Measurements from ENCODE around the gene ARSA.
"Not testable (repeated sequence)": the region's sequence is repeated elsewhere in the genome, so short reads cannot be mapped to it uniquely, and the experiment has no call there.

Gene ARSA

DNA sequence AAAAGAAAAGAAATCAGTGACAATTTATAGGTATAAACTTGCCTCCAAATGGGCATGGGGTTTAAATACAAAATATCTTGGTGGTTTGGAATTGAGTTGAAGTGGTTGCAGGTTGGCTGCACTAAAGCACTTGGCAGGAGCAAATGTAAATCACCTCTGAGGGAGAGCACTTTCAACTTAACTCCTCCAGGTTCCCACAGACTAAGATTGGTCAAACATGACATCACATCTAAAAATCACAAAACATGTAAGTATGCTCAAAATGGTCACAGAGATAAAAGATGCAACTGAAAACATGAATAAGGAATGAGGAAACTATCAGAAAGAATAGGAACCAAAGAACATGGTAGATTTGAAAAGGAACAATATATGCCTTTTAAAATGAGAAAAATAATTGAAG is 32.4 kb upstream of the ARSA start:
- Histone ChIP-seq H3K9me3 (no peaks in the 10 kb centered on the region), H3K36me3 (no peaks in the 10 kb centered on the region), H3K27ac (no peak overlapping the region), H3K4me1 (ENCODE audit: control insufficient read depth in 1 of 2, insufficient read depth in 1 of 2, low read depth in 1 of 2, low read length in 1 of 2) (no peaks in the 10 kb centered on the region), H3K4me3 (ENCODE audit: low read depth in 1 of 2, low read length in 1 of 2) (no peak overlapping the region), H3K27me3 (peaks cover 3% of the 10 kb centered on the region)
- TF ChIP-seq, protein P1, sequence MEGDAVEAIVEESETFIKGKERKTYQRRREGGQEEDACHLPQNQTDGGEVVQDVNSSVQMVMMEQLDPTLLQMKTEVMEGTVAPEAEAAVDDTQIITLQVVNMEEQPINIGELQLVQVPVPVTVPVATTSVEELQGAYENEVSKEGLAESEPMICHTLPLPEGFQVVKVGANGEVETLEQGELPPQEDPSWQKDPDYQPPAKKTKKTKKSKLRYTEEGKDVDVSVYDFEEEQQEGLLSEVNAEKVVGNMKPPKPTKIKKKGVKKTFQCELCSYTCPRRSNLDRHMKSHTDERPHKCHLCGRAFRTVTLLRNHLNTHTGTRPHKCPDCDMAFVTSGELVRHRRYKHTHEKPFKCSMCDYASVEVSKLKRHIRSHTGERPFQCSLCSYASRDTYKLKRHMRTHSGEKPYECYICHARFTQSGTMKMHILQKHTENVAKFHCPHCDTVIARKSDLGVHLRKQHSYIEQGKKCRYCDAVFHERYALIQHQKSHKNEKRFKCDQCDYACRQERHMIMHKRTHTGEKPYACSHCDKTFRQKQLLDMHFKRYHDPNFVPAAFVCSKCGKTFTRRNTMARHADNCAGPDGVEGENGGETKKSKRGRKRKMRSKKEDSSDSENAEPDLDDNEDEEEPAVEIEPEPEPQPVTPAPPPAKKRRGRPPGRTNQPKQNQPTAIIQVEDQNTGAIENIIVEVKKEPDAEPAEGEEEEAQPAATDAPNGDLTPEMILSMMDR (IDR thresholded peaks at IDR 0.05), result no peak

DNA sequence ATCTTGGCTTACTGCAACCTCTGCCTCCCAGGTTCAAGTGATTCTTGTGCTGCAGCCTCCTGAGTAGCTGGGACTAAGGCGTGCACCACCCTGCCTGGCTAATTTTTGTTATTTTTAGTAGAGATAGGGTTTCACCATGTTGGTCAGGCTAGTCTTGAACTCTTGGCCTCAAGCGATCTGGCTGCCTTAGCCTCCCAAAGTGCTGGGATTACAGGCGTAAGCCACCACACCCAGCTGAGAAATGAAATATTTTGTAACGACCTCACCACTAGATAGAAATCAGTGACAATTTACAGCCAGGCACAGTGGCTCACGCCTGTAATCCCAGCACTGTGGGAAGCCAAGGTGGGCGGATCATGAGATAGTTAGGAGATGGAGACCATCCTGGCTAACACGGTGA is 31.8 kb upstream of the ARSA start:
- not testable (repeated sequence) for H3K36me3 ChIP-seq; H3K4me3 ChIP-seq (ENCODE audit: low read depth in 1 of 2, low read length in 1 of 2); H3K9me3 ChIP-seq; H3K27ac ChIP-seq; H3K27me3 ChIP-seq; H3K4me1 ChIP-seq (ENCODE audit: control insufficient read depth in 1 of 2, insufficient read depth in 1 of 2, low read depth in 1 of 2, low read length in 1 of 2)

DNA sequence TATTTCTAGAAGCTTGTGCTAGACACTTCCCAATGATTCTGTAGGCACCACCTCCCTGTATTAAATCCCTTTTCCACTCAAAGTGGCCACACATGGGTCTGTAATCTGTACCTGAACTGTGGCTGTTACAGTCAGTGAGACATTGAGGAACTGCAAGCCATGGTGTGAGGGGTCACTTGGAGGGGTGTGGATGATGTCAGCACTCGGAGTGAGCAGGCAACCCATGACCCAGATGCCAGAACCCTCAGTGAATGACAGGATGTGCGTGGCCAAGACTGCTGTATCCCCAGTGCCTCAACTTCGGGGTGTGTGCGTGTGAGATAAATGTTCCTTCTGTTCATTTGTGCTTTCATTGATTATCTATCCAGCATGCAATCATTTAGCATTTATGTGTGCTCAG is 30.0 kb upstream of the ARSA start:
- no peak overlapping the region for H3K4me3 ChIP-seq (ENCODE audit: low read depth in 1 of 2, low read length in 1 of 2)
- H3K36me3 ChIP-seq, result no peaks in the 10 kb centered on the region
- H3K4me1 ChIP-seq (ENCODE audit: control insufficient read depth in 1 of 2, insufficient read depth in 1 of 2, low read depth in 1 of 2, low read length in 1 of 2), result no peaks in the 10 kb centered on the region
- no peaks in the 10 kb centered on the region for H3K9me3 ChIP-seq
- TF ChIP-seq, protein P1 (IDR thresholded peaks at IDR 0.05), result no peak
- H3K27ac ChIP-seq, result no peak overlapping the region
- H3K27me3 ChIP-seq, result peaks cover 3% of the 10 kb centered on the region

DNA sequence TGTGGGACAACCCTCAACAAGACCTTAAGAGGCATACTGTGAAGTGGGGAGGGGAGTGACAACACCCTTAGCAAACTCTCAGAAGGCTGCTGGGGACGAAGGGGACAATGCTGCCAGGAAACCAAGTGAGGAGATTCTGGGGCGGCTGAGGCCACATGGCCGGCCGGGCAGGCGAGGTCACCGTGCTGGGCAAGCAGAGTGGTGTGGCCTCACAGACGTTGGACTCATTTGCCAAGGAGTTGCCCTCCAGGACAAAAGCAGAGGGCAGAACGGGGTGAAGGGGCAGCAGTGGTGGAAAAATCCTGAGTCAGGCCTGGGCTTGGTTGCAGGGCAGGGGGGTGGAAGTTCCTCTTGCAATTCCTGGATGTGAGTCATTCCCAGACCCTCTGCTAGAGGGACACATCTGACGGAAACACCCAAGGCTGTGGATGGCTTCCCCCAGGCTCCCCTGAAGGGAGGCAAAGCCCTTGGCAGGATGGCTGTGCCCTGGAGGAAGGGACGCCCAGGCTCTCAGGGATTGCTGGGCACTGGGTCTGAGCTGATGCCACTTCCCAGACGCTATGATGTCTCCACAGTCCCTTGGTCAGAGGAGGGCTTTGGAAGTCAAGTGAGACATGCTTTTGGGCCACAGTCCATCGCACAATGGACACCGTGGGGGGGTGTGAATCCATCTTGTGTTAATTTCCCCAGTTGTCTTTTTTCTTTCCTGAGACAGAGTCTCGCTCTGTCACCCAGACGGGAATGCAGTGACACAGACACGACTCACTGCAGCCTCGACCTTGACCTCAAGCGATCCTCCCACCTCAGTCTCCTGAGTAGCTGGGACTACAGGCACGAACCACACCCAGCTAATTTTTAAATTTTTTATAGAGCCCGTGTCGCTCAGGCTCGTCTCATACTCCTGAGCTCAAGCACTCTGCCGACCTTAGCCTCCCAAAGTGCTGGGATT is 28.4 kb upstream of the ARSA start:
- no peak overlapping the region for H3K27ac ChIP-seq
- no peaks in the 10 kb centered on the region for H3K4me1 ChIP-seq (ENCODE audit: control insufficient read depth in 1 of 2, insufficient read depth in 1 of 2, low read depth in 1 of 2, low read length in 1 of 2)
- no peaks in the 10 kb centered on the region for H3K9me3 ChIP-seq
- H3K4me3 ChIP-seq (ENCODE audit: low read depth in 1 of 2, low read length in 1 of 2), result no peak overlapping the region
- H3K36me3 ChIP-seq, result no peaks in the 10 kb centered on the region
- TF ChIP-seq, protein P1 (IDR thresholded peaks at IDR 0.05), result no peak
- H3K27me3 ChIP-seq, result peaks cover 3% of the 10 kb centered on the region

DNA sequence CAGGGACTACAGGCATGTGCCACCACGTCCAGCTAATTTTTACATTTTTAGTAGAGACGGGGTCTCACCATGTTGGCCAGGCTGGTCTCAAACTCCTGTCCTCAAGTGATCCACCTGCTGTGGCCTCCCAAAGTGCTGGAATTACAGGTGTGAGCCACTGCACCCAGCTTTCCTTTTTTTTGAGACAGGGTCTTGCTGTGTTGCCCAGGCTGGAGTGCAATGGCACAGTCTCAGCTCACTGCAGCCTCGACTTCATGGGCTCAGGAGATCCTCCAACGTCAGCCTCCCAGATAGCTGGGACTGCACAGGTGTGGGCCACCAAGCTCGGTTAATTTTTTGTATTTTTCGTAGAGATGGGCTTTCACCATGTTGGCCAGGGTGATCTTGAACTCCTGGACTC is 26.7 kb upstream of the ARSA start:
- H3K36me3 ChIP-seq; H3K9me3 ChIP-seq; H3K27me3 ChIP-seq; H3K4me3 ChIP-seq (ENCODE audit: low read depth in 1 of 2, low read length in 1 of 2); H3K27ac ChIP-seq; H3K4me1 ChIP-seq (ENCODE audit: control insufficient read depth in 1 of 2, insufficient read depth in 1 of 2, low read depth in 1 of 2, low read length in 1 of 2): not testable (repeated sequence)

DNA sequence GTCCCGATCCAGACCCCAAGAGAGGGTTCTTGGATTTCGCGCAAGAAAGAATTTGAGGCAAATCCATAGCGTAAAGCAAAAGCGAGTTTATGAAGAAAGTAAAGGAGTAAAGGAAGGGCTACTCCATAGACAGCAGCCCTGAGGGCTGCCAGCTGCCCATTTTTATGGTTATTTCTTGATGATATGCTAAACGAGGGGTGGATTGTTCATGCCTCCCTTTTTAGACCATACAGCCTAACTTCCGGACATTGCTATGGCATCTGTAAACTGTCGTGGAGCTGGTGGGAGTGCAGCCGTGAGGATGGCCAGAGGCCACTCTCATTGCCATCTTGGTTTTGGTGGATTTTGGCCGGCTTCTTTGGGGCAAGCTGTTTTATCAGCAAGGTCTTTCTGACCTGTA is 25.3 kb upstream of the ARSA start:
- TF ChIP-seq, protein P1 (IDR thresholded peaks at IDR 0.05), result no peak
- no peak overlapping the region for H3K27ac ChIP-seq

DNA sequence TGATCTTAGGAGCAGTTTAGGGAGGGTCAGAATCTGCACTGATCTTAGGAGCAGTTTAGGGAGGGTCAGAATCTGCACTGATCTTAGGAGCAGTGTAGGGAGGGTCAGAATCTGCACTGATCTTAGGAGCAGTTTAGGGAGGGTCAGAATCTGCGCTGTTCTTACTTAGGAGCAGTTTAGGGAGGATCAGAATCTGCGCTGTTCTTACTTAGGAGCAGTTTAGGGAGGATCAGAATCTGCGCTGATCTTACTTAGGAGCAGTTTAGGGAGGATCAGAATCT is 15.8 kb upstream of the ARSA start:
- H3K4me1 ChIP-seq (ENCODE audit: control insufficient read depth in 1 of 2, insufficient read depth in 1 of 2, low read depth in 1 of 2, low read length in 1 of 2); H3K36me3 ChIP-seq; H3K9me3 ChIP-seq; H3K4me3 ChIP-seq (ENCODE audit: low read depth in 1 of 2, low read length in 1 of 2); H3K27ac ChIP-seq: not testable (repeated sequence)
- H3K27me3 ChIP-seq, result peaks cover 42% of the 10 kb centered on the region

More for the DNA sequence above, 25.3 kb upstream of the ARSA start:
- Histone ChIP-seq H3K36me3 (no peaks in the 10 kb centered on the region), H3K27me3 (peaks cover 3% of the 10 kb centered on the region), H3K9me3 (peaks cover 3% of the 10 kb centered on the region), H3K4me1 (ENCODE audit: control insufficient read depth in 1 of 2, insufficient read depth in 1 of 2, low read depth in 1 of 2, low read length in 1 of 2) (no peaks in the 10 kb centered on the region), H3K4me3 (ENCODE audit: low read depth in 1 of 2, low read length in 1 of 2) (no peak overlapping the region)

DNA sequence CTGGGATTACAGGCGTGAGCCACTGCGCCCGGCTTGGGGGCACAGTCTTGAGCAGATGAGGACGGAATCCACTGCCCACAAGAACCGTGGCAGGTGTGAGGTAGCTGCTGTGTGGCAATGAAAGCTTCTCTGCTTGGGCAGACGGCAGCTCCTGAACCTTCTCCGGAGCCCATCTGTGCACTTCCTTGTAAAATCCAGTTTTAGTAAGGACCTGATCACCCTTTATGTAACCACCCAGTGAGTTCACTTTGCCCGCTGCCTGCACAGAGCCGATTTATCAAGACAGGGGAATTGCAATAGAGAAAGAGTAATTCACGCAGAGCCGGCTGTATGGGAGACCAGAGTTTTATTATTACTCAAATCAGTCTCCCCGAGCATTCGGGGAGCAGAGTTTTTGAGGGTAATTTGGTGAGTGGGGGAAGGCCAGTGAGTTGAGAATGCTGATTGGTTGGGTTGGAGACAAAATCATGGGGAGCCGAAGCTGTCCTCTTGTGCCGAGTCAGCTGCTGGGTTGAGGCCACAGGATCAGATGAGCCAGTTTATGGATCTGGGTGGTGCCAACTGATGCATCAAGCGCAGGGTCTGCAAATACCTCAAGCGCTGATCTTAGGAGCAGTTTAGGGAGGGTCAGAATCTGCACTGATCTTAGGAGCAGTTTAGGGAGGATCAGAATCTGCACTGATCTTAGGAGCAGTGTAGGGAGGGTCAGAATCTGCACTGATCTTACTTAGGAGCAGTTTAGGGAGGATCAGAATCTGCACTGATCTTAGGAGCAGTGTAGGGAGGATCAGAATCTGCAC is 15.3 kb upstream of the ARSA start:
- H3K27me3 ChIP-seq, result peaks cover 42% of the 10 kb centered on the region

More for the DNA sequence above, 15.3 kb upstream of the ARSA start:
- H3K4me3 ChIP-seq (ENCODE audit: low read depth in 1 of 2, low read length in 1 of 2); H3K36me3 ChIP-seq; H3K27ac ChIP-seq; H3K9me3 ChIP-seq; H3K4me1 ChIP-seq (ENCODE audit: control insufficient read depth in 1 of 2, insufficient read depth in 1 of 2, low read depth in 1 of 2, low read length in 1 of 2): not testable (repeated sequence)

All from neutrophil (primary cell).